Ishikawa (cell line): ENCODE measurements around the gene SEMA4C.

Experiments
- CEBPB ChIP-seq: IDR thresholded peaks from 2 replicates; pipeline ENCODE4 v1.6.1; 2012
- CREB1 ChIP-seq: IDR thresholded peaks from 2 replicates; pipeline ENCODE4 v1.6.1; 2012; ENCODE audit warnings: low read depth
- EGR1 ChIP-seq: IDR thresholded peaks from 2 replicates; pipeline ENCODE4 v1.6.1; 2012
- EP300 ChIP-seq: IDR thresholded peaks from 2 replicates; pipeline ENCODE4 v1.6.1; 2012; ENCODE audit warnings: borderline replicate concordance
- FOXM1 ChIP-seq: IDR thresholded peaks from 2 replicates; pipeline ENCODE4 v1.6.1; 2012; ENCODE audit warnings: low read depth, borderline replicate concordance
- NFIC ChIP-seq: IDR thresholded peaks from 2 replicates; pipeline ENCODE4 v1.6.1; 2012
- RAD21 ChIP-seq: IDR thresholded peaks from 2 replicates; pipeline ENCODE4 v1.6.1; 2012; ENCODE audit warnings: low read depth
- TAF1 ChIP-seq: IDR thresholded peaks from 2 replicates; pipeline ENCODE4 v1.6.1; 2012; ENCODE audit warnings: low read depth, mild to moderate bottlenecking
- USF1 ChIP-seq: IDR thresholded peaks from 2 replicates; pipeline ENCODE4 v1.6.1; 2012
- YY1 ChIP-seq: IDR thresholded peaks from 2 replicates; pipeline ENCODE4 v1.6.1; 2012; ENCODE audit warnings: low read depth
- ZBTB7A ChIP-seq: IDR thresholded peaks from 2 replicates; pipeline ENCODE4 v1.6.1; 2012; ENCODE audit warnings: low read depth
- TF ChIP-seq, protein P1 (sequence below): IDR thresholded peaks from 2 replicates; pipeline ENCODE4 v1.6.1; 2012; ENCODE audit warnings: low read depth, mild to moderate bottlenecking
- TF ChIP-seq, protein P2 (sequence below): IDR thresholded peaks from 2 replicates; pipeline ENCODE4 v1.6.1; 2012

DNA sequence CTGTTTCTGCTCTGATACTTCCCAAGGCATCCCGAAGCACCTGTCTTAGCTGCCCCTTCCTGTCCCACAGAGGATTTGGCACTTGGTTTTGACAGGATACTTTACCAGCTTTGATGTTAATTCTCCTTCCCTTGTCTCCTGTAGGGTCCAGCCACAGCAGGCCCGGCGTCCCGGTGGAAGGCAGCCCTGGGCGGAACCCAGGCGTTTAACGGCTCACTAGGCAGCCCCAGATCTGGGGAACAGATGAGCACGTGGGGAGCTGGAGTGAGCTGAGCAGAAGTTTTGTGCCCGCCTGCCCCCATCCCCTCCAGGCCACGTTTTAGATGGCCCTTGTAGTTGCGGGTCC is 37.5 kb downstream of the SEMA4C start:
- TF ChIP-seq RAD21 (no peak), ZBTB7A (no peak), NFIC (no peak), EP300 (no peak), CEBPB (no peak), FOXM1 (no peak), EGR1 (no peak), CREB1 (no peak), TAF1 (no peak), YY1 (no peak), USF1 (0 out of 2 replicates have a peak, but pooled peaks have one; percentile 4)
- TF ChIP-seq, protein P1, sequence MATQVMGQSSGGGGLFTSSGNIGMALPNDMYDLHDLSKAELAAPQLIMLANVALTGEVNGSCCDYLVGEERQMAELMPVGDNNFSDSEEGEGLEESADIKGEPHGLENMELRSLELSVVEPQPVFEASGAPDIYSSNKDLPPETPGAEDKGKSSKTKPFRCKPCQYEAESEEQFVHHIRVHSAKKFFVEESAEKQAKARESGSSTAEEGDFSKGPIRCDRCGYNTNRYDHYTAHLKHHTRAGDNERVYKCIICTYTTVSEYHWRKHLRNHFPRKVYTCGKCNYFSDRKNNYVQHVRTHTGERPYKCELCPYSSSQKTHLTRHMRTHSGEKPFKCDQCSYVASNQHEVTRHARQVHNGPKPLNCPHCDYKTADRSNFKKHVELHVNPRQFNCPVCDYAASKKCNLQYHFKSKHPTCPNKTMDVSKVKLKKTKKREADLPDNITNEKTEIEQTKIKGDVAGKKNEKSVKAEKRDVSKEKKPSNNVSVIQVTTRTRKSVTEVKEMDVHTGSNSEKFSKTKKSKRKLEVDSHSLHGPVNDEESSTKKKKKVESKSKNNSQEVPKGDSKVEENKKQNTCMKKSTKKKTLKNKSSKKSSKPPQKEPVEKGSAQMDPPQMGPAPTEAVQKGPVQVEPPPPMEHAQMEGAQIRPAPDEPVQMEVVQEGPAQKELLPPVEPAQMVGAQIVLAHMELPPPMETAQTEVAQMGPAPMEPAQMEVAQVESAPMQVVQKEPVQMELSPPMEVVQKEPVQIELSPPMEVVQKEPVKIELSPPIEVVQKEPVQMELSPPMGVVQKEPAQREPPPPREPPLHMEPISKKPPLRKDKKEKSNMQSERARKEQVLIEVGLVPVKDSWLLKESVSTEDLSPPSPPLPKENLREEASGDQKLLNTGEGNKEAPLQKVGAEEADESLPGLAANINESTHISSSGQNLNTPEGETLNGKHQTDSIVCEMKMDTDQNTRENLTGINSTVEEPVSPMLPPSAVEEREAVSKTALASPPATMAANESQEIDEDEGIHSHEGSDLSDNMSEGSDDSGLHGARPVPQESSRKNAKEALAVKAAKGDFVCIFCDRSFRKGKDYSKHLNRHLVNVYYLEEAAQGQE, result no peak
- TF ChIP-seq, protein P2, sequence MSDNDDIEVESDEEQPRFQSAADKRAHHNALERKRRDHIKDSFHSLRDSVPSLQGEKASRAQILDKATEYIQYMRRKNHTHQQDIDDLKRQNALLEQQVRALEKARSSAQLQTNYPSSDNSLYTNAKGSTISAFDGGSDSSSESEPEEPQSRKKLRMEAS, result peak; percentile 7; the same call in 1 of the 2 replicates
